H9 (cell line): Measurements from ENCODE around the gene NFIX. TPM values are rescaled to one million over a fixed set of nuclear protein-coding genes. Genes with fewer than 3 reads are reported as not detected.
"Not testable (repeated sequence)": the region's sequence is repeated elsewhere in the genome, so short reads cannot be mapped to it uniquely, and the experiment has no call there.

Experiments used
- DNase-seq: peaks from one replicate; pipeline ENCODE4 v3.0.0-alpha.2; 2017
- H2AFZ ChIP-seq: one replicate; pipeline ENCODE4 v1.6.1; 2013; ENCODE audit warnings: mild to moderate bottlenecking, low read length, control low read depth, moderate library complexity
- H2AK5ac ChIP-seq: 2 replicates; pipeline ENCODE4 v1.6.1; 2013; ENCODE audit warnings: low read length, control low read depth, mixed read lengths; ENCODE audit not compliant: insufficient read length
- H2BK120ac ChIP-seq: one replicate; pipeline ENCODE4 v1.6.1; 2013; ENCODE audit warnings: low read depth, mild to moderate bottlenecking, low read length, control low read depth, inconsistent platforms; ENCODE audit not compliant: poor library complexity, severe bottlenecking
- H2BK12ac ChIP-seq: 2 replicates; pipeline ENCODE4 v1.6.1; 2013; ENCODE audit warnings: low read length, control low read depth, mixed read lengths, low read depth; ENCODE audit not compliant: insufficient read length
- H2BK15ac ChIP-seq: 2 replicates; pipeline ENCODE4 v1.6.1; 2013; ENCODE audit warnings: low read depth, low read length, control low read depth
- H2BK20ac ChIP-seq: one replicate; pipeline ENCODE4 v1.6.1; 2013; ENCODE audit warnings: low read depth, mild to moderate bottlenecking, low read length, control low read depth, inconsistent platforms; ENCODE audit not compliant: poor library complexity, severe bottlenecking
- H2BK5ac ChIP-seq: 2 replicates; pipeline ENCODE4 v1.6.1; 2013; ENCODE audit warnings: low read length, control low read depth, mixed read lengths; ENCODE audit not compliant: insufficient read length
- H3K14ac ChIP-seq: 2 replicates; pipeline ENCODE4 v1.6.1; 2013; ENCODE audit warnings: low read length, control low read depth; ENCODE audit not compliant: insufficient read depth
- H3K18ac ChIP-seq: 2 replicates; pipeline ENCODE4 v1.6.1; 2013; ENCODE audit warnings: low read depth, mild to moderate bottlenecking, mixed read lengths, low read length, control low read depth; ENCODE audit not compliant: insufficient read length
- H3K23ac ChIP-seq: 2 replicates; pipeline ENCODE4 v1.6.1; 2013; ENCODE audit warnings: low read length, control low read depth, mixed read lengths, low read depth; ENCODE audit not compliant: insufficient read length
- H3K23me2 ChIP-seq: 2 replicates; pipeline ENCODE4 v1.6.1; 2013; ENCODE audit warnings: low read depth, mild to moderate bottlenecking, mixed read lengths, low read length, control low read depth; ENCODE audit not compliant: insufficient read length, poor library complexity, severe bottlenecking
- H3K27ac ChIP-seq: 2 replicates; pipeline ENCODE4 v1.5.1; 2013; ENCODE audit warnings: low read length, control low read depth, mixed read lengths, low read depth; ENCODE audit not compliant: insufficient read length
- H3K27me3 ChIP-seq: 2 replicates; pipeline ENCODE4 v1.6.1; 2013; ENCODE audit warnings: low read length, control low read depth, inconsistent platforms; ENCODE audit not compliant: insufficient read depth
- H3K4ac ChIP-seq: 2 replicates; pipeline ENCODE4 v1.6.1; 2013; ENCODE audit warnings: low read depth, mild to moderate bottlenecking, control low read depth, inconsistent platforms, low read length, moderate library complexity
- H3K4me1 ChIP-seq: 2 replicates; pipeline ENCODE4 v1.6.1; 2013; ENCODE audit warnings: low read length, control low read depth, inconsistent platforms; ENCODE audit not compliant: insufficient read depth
- H3K4me2 ChIP-seq: 2 replicates; pipeline ENCODE4 v1.6.1; 2013; ENCODE audit warnings: low read length, control low read depth, mixed read lengths; ENCODE audit not compliant: insufficient read length, insufficient read depth
- H3K56ac ChIP-seq: 2 replicates; pipeline ENCODE4 v1.6.1; 2013; ENCODE audit warnings: low read depth, mild to moderate bottlenecking, mixed read lengths, low read length, control low read depth; ENCODE audit not compliant: insufficient read length
- H3K79me1 ChIP-seq: 2 replicates; pipeline ENCODE4 v1.6.1; 2013; ENCODE audit warnings: low read depth, mild to moderate bottlenecking, moderate library complexity, low read length, control low read depth, inconsistent platforms; ENCODE audit not compliant: insufficient read depth, poor library complexity, severe bottlenecking
- H3K79me2 ChIP-seq: 2 replicates; pipeline ENCODE4 v1.6.1; 2013; ENCODE audit warnings: low read length, control low read depth, inconsistent platforms; ENCODE audit not compliant: insufficient read depth
- H3K9ac ChIP-seq: 2 replicates; pipeline ENCODE4 v1.6.1; 2013; ENCODE audit warnings: low read length, control low read depth, mixed read lengths; ENCODE audit not compliant: insufficient read length; ENCODE audit errors: extremely low read depth
- H3K9me3 ChIP-seq: one replicate; pipeline ENCODE4 v1.6.1; 2013; ENCODE audit warnings: low read depth, low read length, inconsistent platforms; ENCODE audit not compliant: control insufficient read depth
- H3T11ph ChIP-seq: one replicate; pipeline ENCODE4 v1.6.1; 2013; ENCODE audit warnings: mild to moderate bottlenecking, low read length, control low read depth, inconsistent platforms
- H4K20me1 ChIP-seq: one replicate; pipeline ENCODE4 v1.6.1; 2013; ENCODE audit not compliant: control insufficient read depth, insufficient read length, insufficient read depth
- H4K5ac ChIP-seq: 2 replicates; pipeline ENCODE4 v1.6.1; 2013; ENCODE audit warnings: low read depth, mild to moderate bottlenecking, mixed read lengths, low read length, control low read depth; ENCODE audit not compliant: insufficient read length
- H4K8ac ChIP-seq: replicated peaks from 2 replicates; pipeline ENCODE4 v1.6.1; 2013; ENCODE audit warnings: low read length, control low read depth, mixed read lengths, low read depth; ENCODE audit not compliant: insufficient read length
- H4K91ac ChIP-seq: 2 replicates; pipeline ENCODE4 v1.6.1; 2013; ENCODE audit warnings: low read depth, mild to moderate bottlenecking, moderate library complexity, mixed read lengths, low read length, control low read depth; ENCODE audit not compliant: insufficient read length
- H3K27ac Mint-ChIP-seq, 3 experiments: 2 replicates in 2 of 3; 3 replicates in 1 of 3; pipeline ENCODE4 v1.8.0; 2020 to 2021; ENCODE audit warnings: mixed read lengths in 3 of 3, mild to moderate bottlenecking in 1 of 3, moderate library complexity in 1 of 3
- H3K27me3 Mint-ChIP-seq: 2 replicates; pipeline ENCODE4 v1.8.0; 2021; ENCODE audit warnings: low read depth, mild to moderate bottlenecking, moderate library complexity, mixed read lengths
- H3K36me3 Mint-ChIP-seq, 3 experiments: 2 replicates in 2 of 3; 3 replicates in 1 of 3; pipeline ENCODE4 v1.8.0; 2020 to 2021; ENCODE audit warnings: low read depth in 3 of 3, mixed read lengths in 3 of 3; ENCODE audit not compliant: insufficient read depth in 1 of 3
- H3K4me1 Mint-ChIP-seq, 2 experiments: 2 replicates each; pipeline ENCODE4 v1.8.0; 2020; ENCODE audit warnings: mixed read lengths in 2 of 2
- H3K4me3 Mint-ChIP-seq, 2 experiments: 2 replicates in 1 of 2; 3 replicates in 1 of 2; pipeline ENCODE4 v1.8.0; 2020 to 2021; ENCODE audit warnings: mild to moderate bottlenecking in 2 of 2, mixed read lengths in 2 of 2, moderate library complexity in 1 of 2
- H3K9me3 Mint-ChIP-seq, 2 experiments: 2 replicates in 1 of 2; 3 replicates in 1 of 2; pipeline ENCODE4 v1.8.0; 2020; ENCODE audit warnings: mild to moderate bottlenecking in 2 of 2, mixed read lengths in 2 of 2, moderate library complexity in 1 of 2
- WGBS: extraction: QIAGEN DNeasy Blood & Tissue Kit; methylation state at CpG from one replicate; pipeline ENCODE4 v1.1.7; 2013; ENCODE audit warnings: missing lambda C conversion rate, low lambda C conversion rate, mixed read lengths; ENCODE audit not compliant: insufficient read length; ENCODE audit errors: extremely low coverage; 5-methylcytosine and 5-hydroxymethylcytosine counted together
- total RNA-seq: library from RNA; stranded (reverse); gene quantifications from 2 replicates; pipeline ENCODE4 v1.2.1, GENCODE V29; 2021
- TF ChIP-seq, protein P1 (sequence below): fragments of 200-600 bp; sonication (generic); conservative IDR thresholded peaks from 3 replicates; pipeline ENCODE4 v1.8.0; 2021; ENCODE audit warnings: antibody characterized with exemption, mild to moderate bottlenecking

Gene NFIX
- total RNA-seq, 1 experiment from 2014 or later: 0.31 TPM

DNA sequence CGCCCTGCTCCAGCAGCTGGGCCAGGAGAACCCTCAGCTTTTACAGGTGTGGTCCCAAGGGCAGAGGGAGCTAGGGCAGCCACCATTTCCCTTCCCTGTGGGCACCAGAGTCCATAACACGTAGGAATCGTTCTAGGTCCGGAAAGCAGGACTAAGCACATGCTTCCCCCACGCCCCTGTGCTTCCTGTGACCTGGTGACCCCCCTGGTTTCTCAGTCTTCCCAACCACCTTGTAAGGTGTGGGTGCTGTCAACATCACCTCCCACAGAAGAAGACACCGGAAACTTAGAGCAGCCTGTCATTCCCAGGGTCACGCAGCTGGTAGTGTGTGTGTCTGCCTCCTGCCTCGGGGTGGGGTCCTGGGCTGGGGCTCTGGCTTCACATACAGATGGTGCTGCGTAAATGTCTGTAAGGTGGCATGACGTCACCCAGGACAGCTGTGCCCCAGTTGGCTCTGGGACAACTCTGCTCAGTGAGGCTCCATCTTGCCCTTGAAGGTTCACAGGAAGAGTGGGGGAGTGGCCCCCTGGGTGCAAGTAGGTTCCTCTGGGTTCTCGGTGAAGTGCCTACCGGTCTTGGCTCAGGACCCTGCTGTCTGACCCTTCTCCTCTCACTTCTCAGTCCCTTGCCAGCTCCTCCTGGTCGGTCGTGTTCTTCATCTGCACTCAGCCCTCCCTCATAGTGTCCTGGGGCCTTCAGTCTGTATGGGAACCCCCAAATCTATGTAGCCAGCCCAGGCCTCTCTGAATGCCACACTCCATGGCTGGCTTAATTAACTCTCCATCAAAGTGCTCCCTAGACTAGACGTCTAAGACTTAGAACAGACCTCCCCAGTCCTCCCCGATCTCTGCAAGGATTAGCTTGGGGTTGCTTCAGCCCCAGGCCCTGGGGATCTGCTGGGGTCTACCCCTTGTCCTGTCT, 45.7 kb upstream of the NFIX start:
- no peak overlapping the region for H3K14ac ChIP-seq
- H3T11ph ChIP-seq: no peak overlapping the region
- TF ChIP-seq, protein P1, sequence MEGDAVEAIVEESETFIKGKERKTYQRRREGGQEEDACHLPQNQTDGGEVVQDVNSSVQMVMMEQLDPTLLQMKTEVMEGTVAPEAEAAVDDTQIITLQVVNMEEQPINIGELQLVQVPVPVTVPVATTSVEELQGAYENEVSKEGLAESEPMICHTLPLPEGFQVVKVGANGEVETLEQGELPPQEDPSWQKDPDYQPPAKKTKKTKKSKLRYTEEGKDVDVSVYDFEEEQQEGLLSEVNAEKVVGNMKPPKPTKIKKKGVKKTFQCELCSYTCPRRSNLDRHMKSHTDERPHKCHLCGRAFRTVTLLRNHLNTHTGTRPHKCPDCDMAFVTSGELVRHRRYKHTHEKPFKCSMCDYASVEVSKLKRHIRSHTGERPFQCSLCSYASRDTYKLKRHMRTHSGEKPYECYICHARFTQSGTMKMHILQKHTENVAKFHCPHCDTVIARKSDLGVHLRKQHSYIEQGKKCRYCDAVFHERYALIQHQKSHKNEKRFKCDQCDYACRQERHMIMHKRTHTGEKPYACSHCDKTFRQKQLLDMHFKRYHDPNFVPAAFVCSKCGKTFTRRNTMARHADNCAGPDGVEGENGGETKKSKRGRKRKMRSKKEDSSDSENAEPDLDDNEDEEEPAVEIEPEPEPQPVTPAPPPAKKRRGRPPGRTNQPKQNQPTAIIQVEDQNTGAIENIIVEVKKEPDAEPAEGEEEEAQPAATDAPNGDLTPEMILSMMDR: no peak
- H3K4ac ChIP-seq: no peak overlapping the region
- no peaks in the 10 kb centered on the region for H3K9me3 ChIP-seq
- no peak overlapping the region for H2BK20ac ChIP-seq
- peaks cover 42 to 78% (median 71%) of the 10 kb centered on the region in 3 experiments for H3K36me3 Mint-ChIP-seq
- no peaks in the 10 kb centered on the region; the same call in 1 of the 2 replicates for H3K79me2 ChIP-seq
- no peaks in the 10 kb centered on the region for H3K27me3 Mint-ChIP-seq
- no peaks in the 10 kb centered on the region for H3K79me1 ChIP-seq
- H4K20me1 ChIP-seq: no peaks in the 10 kb centered on the region
- no peak overlapping the region for H3K27ac ChIP-seq
- no peak overlapping the region for H3K4me2 ChIP-seq
- no peak overlapping the region for H4K91ac ChIP-seq
- no peak overlapping the region for H3K56ac ChIP-seq
- 0 out of 5 replicates have a peak, but pooled peaks cover 0 to 3% of the 10 kb centered on the region in 2 experiments for H3K9me3 Mint-ChIP-seq
- H2BK5ac ChIP-seq: no peak overlapping the region
- WGBS: no CpG with 5 or more reads among the region's 16 CpGs
- no peak overlapping the region for H4K8ac ChIP-seq
- H3K18ac ChIP-seq: no peak overlapping the region
- no peak overlapping the region for H2AFZ ChIP-seq
- H3K4me1 Mint-ChIP-seq: peaks cover 19 to 34% of the 10 kb centered on the region in 2 experiments
- no peak overlapping the region for H3K9ac ChIP-seq
- no peak overlapping the region for H2AK5ac ChIP-seq
- no peak overlapping the region for H2BK120ac ChIP-seq
- no peak overlapping the region for H3K23ac ChIP-seq
- no peak for DNase-seq
- no peaks in the 10 kb centered on the region; the same call in 1 of the 2 replicates for H3K4me1 ChIP-seq
- no peak overlapping the region for H2BK12ac ChIP-seq
- no peak overlapping the region for H4K5ac ChIP-seq
- H3K23me2 ChIP-seq: no peaks in the 10 kb centered on the region
- H3K27me3 ChIP-seq: no peaks in the 10 kb centered on the region
- H3K4me3 Mint-ChIP-seq: no peak overlapping the region
- peak overlapping the region in 2 of 3 experiments; percentile 36 to 97; a peak in 2 of 7 replicates for H3K27ac Mint-ChIP-seq
- H2BK15ac ChIP-seq: no peak overlapping the region

DNA sequence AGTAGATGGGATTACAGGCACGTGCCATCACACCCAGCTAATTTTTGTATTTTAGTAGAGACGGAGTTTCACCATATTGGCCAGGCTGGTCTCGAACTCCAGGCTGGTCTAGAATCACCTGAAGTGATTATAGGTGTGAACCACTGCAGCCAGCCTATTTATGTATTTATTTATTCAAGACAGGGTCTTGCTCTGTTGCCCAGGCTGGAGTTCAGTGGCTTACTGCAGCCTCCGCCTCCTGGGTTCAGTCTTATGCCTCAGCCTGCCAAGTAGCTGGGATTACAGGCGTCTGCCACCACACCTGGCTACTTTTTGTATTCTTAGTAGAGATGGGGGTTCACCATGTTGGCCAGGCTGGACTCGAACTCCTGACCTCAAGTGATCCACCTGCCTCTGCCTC, 43.2 kb upstream of the NFIX start:
- H3K14ac ChIP-seq, H2BK5ac ChIP-seq, H3K79me1 ChIP-seq, H2AK5ac ChIP-seq, H3K9me3 ChIP-seq, H4K5ac ChIP-seq, H3K4me2 ChIP-seq, H4K91ac ChIP-seq, DNase-seq, H3K27me3 ChIP-seq, H3T11ph ChIP-seq, H4K20me1 ChIP-seq, H3K9ac ChIP-seq, H2AFZ ChIP-seq, H2BK15ac ChIP-seq, H2BK20ac ChIP-seq, H3K23me2 ChIP-seq, H3K27me3 Mint-ChIP-seq, H3K18ac ChIP-seq, H3K56ac ChIP-seq, H3K4me1 ChIP-seq, H3K9me3 Mint-ChIP-seq, H2BK120ac ChIP-seq, H3K79me2 ChIP-seq, H3K23ac ChIP-seq, H4K8ac ChIP-seq, H2BK12ac ChIP-seq, H3K27ac ChIP-seq, H3K4ac ChIP-seq: not testable (repeated sequence)
- peak overlapping the region in 1 of 2 experiments; percentile 38; a peak in 1 of 5 replicates for H3K4me3 Mint-ChIP-seq
- peaks cover 25 to 44% of the 10 kb centered on the region in 2 experiments for H3K4me1 Mint-ChIP-seq
- H3K27ac Mint-ChIP-seq: peak overlapping the region; percentile 23 to 85 (median 77); a peak in 3 of 7 replicates
- peaks cover 49 to 80% (median 77%) of the 10 kb centered on the region in 3 experiments for H3K36me3 Mint-ChIP-seq
- no CpG with 5 or more reads among the region's 6 CpGs for WGBS
